GM12873 (cell line): ENCODE results near the gene PCK2.

ENCODE experiments used
- TF ChIP-seq, protein P1 (sequence below): IDR thresholded peaks from 2 replicates; pipeline ENCODE4 v1.5.1; 2012; ENCODE audit warnings: low read depth, mild to moderate bottlenecking, moderate library complexity, low read length, control low read depth; ENCODE audit not compliant: insufficient read depth; ENCODE audit errors: missing control alignments

Gene PCK2

DNA sequence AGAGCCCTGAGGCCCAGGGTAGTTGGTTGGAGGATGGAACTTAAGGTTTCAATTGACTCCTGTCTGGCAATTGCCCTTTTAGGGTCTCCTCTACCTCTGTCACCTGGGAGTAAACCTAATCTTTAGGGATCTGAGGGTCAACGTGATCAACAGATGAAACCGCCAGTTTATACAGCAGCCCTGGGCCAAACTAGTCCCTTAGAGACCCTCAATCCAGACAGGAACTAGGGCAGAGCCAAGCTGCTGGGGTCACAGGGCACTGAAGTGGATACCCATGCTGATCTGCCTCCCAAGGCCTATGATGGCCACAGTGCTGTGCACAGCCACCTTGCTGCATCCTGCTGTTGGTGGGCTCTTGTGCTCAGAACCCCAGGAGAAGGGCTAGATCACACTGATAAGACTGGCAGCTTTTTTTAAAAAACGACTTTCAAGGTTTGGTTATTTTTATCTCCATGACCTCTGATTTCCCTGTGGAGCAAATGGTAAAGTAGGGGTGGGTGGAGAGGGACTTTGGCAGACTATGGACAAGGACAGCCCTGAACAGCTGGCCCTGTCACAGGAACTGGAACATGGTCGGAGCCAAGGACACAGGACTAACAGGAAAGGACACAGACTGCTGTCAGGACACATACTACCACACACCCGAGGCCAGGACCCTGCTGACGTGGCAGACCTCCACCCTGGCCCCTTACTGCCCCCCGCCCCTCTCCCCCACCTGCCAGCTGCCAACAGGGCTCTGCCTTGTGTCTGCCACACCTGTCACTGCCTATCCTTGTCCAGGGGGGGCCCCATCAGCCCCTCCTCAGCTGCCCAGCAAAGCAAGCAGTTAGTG, 36.8 kb downstream of the PCK2 start:
- TF ChIP-seq, protein P1, sequence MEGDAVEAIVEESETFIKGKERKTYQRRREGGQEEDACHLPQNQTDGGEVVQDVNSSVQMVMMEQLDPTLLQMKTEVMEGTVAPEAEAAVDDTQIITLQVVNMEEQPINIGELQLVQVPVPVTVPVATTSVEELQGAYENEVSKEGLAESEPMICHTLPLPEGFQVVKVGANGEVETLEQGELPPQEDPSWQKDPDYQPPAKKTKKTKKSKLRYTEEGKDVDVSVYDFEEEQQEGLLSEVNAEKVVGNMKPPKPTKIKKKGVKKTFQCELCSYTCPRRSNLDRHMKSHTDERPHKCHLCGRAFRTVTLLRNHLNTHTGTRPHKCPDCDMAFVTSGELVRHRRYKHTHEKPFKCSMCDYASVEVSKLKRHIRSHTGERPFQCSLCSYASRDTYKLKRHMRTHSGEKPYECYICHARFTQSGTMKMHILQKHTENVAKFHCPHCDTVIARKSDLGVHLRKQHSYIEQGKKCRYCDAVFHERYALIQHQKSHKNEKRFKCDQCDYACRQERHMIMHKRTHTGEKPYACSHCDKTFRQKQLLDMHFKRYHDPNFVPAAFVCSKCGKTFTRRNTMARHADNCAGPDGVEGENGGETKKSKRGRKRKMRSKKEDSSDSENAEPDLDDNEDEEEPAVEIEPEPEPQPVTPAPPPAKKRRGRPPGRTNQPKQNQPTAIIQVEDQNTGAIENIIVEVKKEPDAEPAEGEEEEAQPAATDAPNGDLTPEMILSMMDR = no peak

GRCh38 chr14:24131549-24131966, 37.4 kb downstream of the PCK2 start:
- TF ChIP-seq, protein P1 = no peak

DNA sequence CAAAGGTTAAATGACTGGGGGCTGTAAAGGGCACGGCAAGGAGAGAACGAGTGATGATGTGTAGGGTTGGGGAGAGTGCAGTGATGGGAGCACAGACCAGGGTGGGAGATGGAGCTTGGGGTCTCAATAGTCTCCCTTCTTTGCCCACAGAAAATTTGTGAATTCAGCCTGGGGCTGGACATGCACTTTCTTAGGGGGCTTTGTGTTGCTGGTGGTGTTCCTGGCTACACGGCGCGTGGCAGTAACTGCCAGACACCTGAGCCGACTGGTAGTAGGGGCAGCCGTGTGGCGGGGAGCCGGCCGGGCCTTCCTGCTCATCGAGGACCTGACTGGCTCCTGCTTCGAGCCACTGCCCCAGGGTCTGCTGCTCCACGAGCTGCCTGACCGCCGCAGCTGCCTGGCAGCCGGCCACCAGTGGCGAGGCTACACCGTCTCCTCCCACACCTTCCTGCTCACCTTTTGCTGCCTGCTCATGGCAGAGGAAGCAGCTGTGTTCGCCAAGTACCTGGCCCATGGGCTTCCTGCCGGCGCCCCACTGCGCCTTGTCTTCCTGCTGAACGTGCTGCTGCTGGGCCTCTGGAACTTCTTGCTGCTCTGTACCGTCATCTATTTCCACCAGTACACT, 38.1 kb downstream of the PCK2 start:
- TF ChIP-seq, protein P1 = no peak

DNA sequence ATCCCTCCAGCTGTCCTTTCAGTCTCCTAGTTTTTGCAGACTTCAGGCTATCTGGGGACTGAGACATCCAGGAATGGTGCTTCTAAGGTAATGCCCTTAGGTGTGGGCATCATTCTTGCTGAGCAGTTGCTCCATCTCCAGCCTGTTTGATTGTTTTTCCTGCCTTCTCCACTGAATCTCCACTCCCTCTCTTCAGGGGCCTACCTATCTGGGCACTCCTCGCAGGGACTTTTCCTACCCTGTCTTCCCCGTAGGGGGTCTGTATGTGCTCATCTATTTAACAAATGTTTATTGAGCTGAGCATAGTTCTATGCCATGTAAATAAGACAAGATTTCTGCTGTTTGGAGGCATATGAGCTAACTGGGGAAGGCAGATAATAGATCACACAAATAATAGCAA, 38.9 kb downstream of the PCK2 start:
- TF ChIP-seq, protein P1 = no peak

- TF ChIP-seq, protein P1 = no peak
Measured at GRCh38 chr14:24133735-24134134, 39.6 kb downstream of the PCK2 start.

GRCh38 chr14:24135584-24135833, 41.4 kb downstream of the PCK2 start:
- TF ChIP-seq, protein P1 = no peak

DNA sequence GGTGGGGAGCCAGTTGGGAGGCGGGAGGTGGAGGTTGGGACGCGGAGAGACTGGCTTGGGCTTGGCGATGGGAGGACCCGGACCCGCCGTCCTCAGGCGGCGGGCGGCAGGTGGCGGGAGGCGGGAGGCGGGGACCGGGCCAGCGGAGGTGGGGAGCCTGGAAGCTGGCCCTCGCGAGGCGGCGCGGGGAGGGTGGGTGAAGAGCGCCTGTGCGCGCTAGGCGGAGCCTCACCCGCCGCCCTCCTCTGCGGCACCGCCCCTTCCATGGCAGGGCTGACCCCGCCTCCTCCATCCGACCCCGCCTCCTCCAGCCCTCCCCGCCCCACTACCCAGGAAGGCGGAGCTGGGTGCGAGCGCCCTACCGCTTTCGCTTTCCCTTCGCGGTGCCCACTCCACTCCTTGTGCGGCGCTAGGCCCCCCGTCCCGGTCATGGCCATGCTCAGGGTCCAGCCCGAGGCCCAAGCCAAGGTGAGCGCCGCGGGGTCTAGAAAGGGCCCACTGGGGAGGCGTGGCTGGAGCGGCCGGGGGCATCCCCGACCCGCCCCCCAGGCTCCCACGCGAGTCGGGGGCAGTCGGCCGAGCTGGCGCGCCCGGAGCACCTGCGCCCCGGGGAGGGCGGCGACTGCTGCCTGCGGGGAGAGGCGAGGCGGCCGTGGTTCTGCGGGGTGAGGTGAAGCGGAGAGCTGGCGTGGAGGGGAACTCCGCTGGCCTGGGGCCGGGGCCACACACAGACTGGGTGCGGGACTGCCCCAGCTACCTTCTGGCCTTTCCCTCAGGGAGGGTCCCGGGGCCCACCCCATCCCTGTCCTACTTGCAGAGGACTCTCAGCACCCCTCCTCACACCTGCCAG, 41.9 kb downstream of the PCK2 start, which contains the start of gene PSME1:
Gene PSME1, plus strand, starts transcription at position 361 of the 850 bp plus-strand sequence. Its CDS starts 69 bp downstream, at position 430.
- TF ChIP-seq, protein P1 = no peak
